Left ventricle myocardium inferior (tissue), 1 donor: ENCODE results near the gene TEX19. TPM values are rescaled to one million over a fixed set of nuclear protein-coding genes. Genes with fewer than 3 reads are reported as not detected.

ENCODE experiments used
- DNase-seq: peaks from one replicate; pipeline ENCODE4 v3.0.0-alpha.2; 2020
- H3K27ac ChIP-seq: fragments of 200-600 bp; replicated peaks from 2 replicates; pipeline ENCODE4 v1.8.0; 2021
- H3K27me3 ChIP-seq: fragments of 200-600 bp; 2 replicates; pipeline ENCODE4 v1.8.0; 2021; ENCODE audit warnings: low read depth
- H3K36me3 ChIP-seq: fragments of 200-600 bp; 2 replicates; pipeline ENCODE4 v1.8.0; 2021
- H3K4me1 ChIP-seq: fragments of 200-600 bp; 2 replicates; pipeline ENCODE4 v1.8.0; 2021
- H3K4me3 ChIP-seq: fragments of 200-600 bp; 2 replicates; pipeline ENCODE4 v1.8.0; 2021; ENCODE audit warnings: mild to moderate bottlenecking, moderate library complexity
- H3K9me3 ChIP-seq: fragments of 200-600 bp; replicated peaks from 2 replicates; pipeline ENCODE4 v1.8.0; 2021
- CTCF ChIP-seq: fragments of 200-600 bp; IDR thresholded peaks from 2 replicates; pipeline ENCODE4 v1.8.0; 2021; ENCODE audit warnings: antibody characterized with exemption, mild to moderate bottlenecking, borderline replicate concordance
- intact Hi-C: fragments of 100-400 bp; cut with micrococcal nuclease; formaldehyde crosslinking; loops from one replicate; pipeline ENCODE4 v1.11.0; 2022
- total RNA-seq: library from RNA; stranded (reverse); fragmentation: NEBNext Ultra II Directional; extraction: Animal tissue kit (Norgen Biotek cat#: 25700); gene quantifications from one replicate; pipeline ENCODE4 v1.2.1, GENCODE V29; 2021
- donor health status: DM: no; HTN: yes; CAD: no; lungs with severe emphysema.

The TEX19 gene
- total RNA-seq, 1 donor from 2014 or later: not detected

- intact Hi-C loops: loop anchor here (10.0 kb wide), 1 partner anchor 94 kb away; no protein-coding TSS in a partner anchor
- H3K4me1 ChIP-seq: peaks cover 30% of the 10 kb centered on the region
Measured at GRCh38 chr17:82328141-82328993, 30.7 kb upstream of the TEX19 start.

GRCh38 chr17:82328994-82329507, 30.0 kb upstream of the TEX19 start:
- TF ChIP-seq CTCF: no peak
- no peak overlapping the region for H3K4me3 ChIP-seq
- no peaks in the 10 kb centered on the region for H3K9me3 ChIP-seq
- no peaks in the 10 kb centered on the region for H3K36me3 ChIP-seq
- H3K4me1 ChIP-seq: peaks cover 35% of the 10 kb centered on the region
- intact Hi-C loops: loop anchor here (10.0 kb wide), 1 partner anchor 94 kb away; no protein-coding TSS in a partner anchor
- no peak for DNase-seq
- peaks cover 63% of the 10 kb centered on the region for H3K27me3 ChIP-seq
- no peak overlapping the region for H3K27ac ChIP-seq

More at GRCh38 chr17:82328141-82328993, 30.7 kb upstream of the TEX19 start:
- no peaks in the 10 kb centered on the region for H3K36me3 ChIP-seq
- no peak for TF ChIP-seq CTCF
- no peaks in the 10 kb centered on the region for H3K9me3 ChIP-seq
- H3K4me3 ChIP-seq: no peak overlapping the region
- DNase-seq: no peak
- H3K27me3 ChIP-seq: peaks cover 56% of the 10 kb centered on the region
- H3K27ac ChIP-seq: no peak overlapping the region

- H3K4me1 ChIP-seq: peaks cover 43% of the 10 kb centered on the region
- TF ChIP-seq CTCF: no peak
- H3K27ac ChIP-seq: no peak overlapping the region
- H3K4me3 ChIP-seq: no peak overlapping the region
- H3K36me3 ChIP-seq: no peaks in the 10 kb centered on the region
- intact Hi-C loops: loop anchor here (10.0 kb wide), 1 partner anchor 95 kb away; no protein-coding TSS in a partner anchor
- DNase-seq: no peak
- no peaks in the 10 kb centered on the region for H3K9me3 ChIP-seq
- H3K27me3 ChIP-seq: peaks cover 65% of the 10 kb centered on the region
Measured at GRCh38 chr17:82329683-82330321, 29.2 kb upstream of the TEX19 start.

- H3K9me3 ChIP-seq: no peaks in the 10 kb centered on the region
- H3K4me3 ChIP-seq: no peak overlapping the region
- no peak for TF ChIP-seq CTCF
- peaks cover 65% of the 10 kb centered on the region for H3K27me3 ChIP-seq
- peaks cover 51% of the 10 kb centered on the region for H3K4me1 ChIP-seq
- H3K27ac ChIP-seq: no peak overlapping the region
- intact Hi-C loops: no loop called here
- H3K36me3 ChIP-seq: no peaks in the 10 kb centered on the region
- no peak for DNase-seq
Measured at GRCh38 chr17:82330322-82331239, 28.5 kb upstream of the TEX19 start.
